HUDEP-2 (cell line): Measurements from ENCODE around the gene FBL.
A peak's percentile ranks its signal among the peaks of the same experiment; 100 is the strongest.

ENCODE experiments used
- DNase-seq, 76 experiments: peaks; one replicate each; lab custom pipeline; 2025; ENCODE audit not compliant: unreplicated experiment in 76 of 76; lab: John Stamatoyannopoulos, UW

FBL gene

GRCh38 chr19:39843919-39844793 is 2.0 kb downstream of the FBL start:
- DNase-seq: peak in 29 of 76 experiments; percentile 11 to 62 (median 39)

DNA sequence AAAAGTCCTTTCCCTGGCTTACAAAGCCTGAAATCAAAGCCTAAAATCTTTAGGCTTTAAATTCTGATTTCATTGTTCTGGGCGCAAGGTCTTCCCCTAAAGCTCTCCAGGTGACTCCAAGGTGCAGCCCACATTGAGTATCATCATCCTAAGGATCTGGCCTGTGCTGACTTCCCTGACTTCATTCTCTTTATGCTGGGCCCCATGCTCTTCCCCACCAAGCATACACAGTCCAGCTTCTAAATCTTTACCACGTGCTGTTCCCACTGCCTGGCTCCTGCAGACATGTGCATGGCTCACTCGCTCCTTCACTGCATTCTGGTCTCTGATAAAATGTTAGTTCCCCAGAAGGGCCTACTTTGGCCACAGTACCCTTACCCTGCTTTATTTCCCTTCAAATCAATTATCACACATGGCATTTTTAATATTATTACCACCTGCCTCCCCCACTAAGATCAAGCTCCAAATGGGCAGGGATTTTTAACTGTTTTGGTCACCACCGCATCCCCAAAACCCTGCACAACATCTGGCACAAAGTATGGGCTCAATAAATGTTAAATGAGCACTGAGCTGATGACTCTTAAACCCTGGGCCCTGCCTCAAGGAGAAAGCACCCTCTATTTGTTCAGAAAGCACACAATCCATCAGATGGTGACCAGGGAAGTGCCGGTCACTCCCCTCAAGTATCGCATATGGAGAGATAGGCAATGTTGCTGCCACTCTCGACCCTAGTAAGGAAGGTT is 3.3 kb downstream of the FBL start:
- peak in 1 of 76 experiments; percentile 23 for DNase-seq

GRCh38 chr19:39841041-39841440 is 5.1 kb downstream of the FBL start:
- no peak for DNase-seq

DNA sequence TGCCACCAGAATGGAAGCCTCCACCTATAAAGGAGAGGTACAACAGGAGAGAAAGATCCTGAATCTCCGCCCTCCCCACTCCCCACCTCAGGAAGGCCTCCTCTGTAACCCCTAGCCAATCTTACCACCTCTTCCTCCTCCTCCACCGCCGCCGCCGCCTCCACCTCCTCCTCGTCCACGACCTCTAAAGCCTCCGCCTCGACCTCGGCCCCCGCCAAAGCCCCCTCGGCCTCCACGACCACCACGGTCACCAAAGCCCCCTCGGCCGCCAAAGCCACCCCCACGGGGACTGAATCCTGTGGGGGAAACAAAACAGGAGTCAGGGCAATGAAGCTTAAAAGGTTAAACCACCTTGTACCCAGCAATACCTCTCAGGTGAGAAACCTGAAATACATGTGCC is 5.7 kb downstream of the FBL start:
- DNase-seq: no peak

DNA sequence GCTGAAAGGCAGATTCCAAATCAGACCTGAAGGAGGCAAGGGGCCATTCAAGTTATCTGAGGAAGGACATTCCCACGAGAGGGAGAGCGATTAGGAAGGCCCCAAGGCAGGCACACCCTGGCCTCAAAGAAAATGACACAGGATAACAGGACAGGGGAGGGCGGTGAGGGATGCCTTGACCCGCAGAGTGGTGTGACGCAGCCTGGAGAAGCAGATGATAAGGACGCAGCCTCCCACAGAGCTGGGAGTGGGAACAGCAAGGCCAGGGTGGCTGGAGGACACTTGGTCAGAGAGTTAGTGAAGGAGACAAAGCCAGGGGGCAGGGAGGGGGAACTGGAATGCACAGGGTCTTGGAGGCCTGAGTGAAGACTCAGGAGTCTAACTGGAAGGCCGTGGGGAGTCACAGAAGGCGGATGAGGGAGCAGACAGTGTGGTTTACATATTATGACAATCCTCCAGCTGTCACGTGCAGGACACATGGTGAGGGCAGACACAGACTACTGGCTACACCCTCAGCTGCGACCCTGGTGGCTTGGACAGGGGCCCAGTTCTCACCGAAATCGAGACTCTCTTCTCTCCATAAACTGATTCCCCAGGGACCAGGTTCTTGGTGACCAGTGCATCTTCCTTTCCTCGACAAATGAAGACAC is 6.4 kb downstream of the FBL start:
- DNase-seq: peak in 41 of 76 experiments; percentile 11 to 81 (median 48)

DNA sequence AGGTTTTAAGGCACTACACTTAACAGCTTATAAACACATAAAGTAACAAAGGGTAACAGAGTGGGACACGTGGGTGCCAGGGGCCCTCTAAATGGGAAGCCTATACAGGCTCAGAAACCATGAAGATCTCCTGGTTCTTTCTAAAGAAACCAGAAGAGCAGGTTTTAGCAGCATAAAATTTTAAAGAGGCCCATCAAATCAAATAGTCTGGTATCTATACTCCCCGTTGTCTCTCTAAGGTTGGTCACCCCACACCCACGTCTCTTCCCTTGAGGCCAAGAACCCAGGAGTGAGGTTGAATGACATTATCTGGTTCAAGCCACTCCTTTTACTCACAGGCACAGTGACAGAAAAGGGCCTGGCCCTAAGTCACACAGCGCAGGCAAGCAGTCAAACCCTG is 7.6 kb downstream of the FBL start:
- DNase-seq: peak in 35 of 76 experiments; percentile 12 to 80 (median 34)

- DNase-seq: no peak
Observed at GRCh38 chr19:39837978-39838377, 8.2 kb downstream of the FBL start.

- no peak for DNase-seq
Observed at GRCh38 chr19:39834287-39834841, 11.8 kb downstream of the FBL start.

DNA sequence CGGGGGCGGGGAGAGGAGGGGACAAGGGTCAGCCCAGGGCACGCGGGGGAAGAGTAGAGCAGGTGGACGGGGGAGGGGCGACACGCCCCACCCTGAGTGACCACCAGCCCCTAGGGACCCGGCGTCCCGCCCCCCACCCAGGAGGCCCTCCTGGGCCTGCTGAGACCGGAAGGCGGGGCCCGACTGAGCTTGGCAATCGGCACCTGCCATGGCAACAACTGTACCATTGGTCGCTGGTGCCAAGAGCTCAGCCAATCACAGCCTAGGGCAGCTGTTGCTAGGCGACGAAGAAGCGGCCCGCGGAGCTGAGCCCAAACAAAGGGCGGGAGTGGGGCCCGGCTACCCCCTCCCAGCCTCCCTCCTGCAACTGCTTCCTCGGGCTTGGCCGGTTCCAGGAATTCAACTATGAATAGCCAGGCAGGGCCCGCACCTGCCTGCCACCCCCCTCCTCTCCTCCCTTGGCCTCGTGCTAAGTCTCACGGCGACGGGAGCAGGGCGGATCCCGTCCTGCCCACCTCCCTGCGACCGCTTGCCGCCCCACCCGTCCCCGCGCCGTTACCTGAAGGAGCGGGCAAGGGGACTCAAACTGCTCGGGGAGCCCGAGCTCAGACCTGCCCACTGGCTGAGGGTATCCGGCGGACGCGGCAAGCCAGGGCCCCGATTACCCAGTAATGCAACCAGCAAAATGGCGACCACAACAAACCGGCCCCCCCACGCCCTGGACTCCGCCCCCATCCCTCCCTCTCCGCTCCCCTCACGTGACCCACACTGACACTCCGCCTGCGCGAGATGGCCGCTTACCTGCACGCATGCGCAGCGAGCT is 12.5 kb downstream of the FBL start, which contains the start of gene DYRK1B:
TSS of gene DYRK1B (minus strand) at position 699 of the 823 bp plus-strand sequence. CDS start 2,295 bp downstream, outside the sequence.
- DNase-seq: peak; percentile 57 to 99 (median 97)

- DNase-seq: no peak
Observed at GRCh38 chr19:39833160-39833463, 13.1 kb downstream of the FBL start.

DNA sequence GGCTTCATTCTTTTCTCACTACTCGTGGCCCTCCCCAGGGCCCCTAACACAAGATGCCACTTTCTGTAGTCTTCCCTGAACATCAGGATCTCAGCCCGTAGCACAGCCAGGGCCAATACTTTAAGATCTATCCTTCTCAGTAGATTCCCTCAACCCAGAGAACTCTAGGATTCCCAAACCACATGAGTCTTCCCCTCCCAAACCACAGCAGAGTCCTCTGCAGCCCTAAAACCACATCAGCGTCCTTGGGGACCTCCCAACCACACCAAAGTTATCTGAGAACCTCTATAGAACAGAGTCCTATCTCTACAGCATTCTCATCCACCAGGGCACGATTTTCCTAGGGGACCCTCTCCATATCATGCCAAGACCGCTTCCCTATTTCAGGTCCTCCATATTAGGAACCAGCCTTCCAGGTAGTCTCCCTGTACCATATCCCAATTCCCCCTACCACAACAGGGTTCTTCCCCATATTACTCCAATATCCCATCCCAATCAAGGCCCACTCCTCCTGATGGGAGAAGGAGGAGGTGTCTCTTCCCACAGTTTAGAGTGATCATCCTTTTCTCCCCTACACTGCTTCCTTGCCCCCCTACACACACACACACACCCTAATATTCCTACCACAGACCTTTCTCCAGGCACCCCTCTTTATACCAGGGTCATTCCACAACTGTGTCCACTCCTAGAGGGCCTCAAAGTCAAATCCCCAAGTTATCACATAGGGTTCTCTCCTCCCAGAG is 13.7 kb downstream of the FBL start:
- DNase-seq: peak in 1 of 76 experiments; percentile 9

DNA sequence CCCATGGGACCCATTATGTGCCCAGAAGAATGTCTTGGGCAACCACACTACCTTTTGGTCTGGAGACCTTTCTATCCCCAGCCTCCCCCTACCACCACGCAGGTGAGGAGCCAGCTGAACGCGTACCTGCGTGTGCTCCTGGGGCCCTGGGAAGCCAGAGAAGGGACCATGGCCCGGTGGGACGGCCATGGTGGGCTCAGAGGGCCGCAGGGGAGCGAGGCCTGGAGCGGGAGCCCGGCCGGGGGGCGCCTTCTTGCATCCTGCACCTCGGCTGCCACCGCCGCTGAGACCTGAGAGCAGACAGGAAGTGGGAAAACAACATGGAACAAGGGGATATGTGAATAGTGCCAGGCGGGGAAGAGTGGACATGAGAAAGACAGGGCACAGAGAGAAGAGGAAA is 14.5 kb downstream of the FBL start:
- no peak for DNase-seq

- DNase-seq: no peak
Observed at GRCh38 chr19:39830847-39831246, 15.3 kb downstream of the FBL start.

- no peak for DNase-seq
Observed at GRCh38 chr19:39830406-39830805, 15.8 kb downstream of the FBL start.

DNA sequence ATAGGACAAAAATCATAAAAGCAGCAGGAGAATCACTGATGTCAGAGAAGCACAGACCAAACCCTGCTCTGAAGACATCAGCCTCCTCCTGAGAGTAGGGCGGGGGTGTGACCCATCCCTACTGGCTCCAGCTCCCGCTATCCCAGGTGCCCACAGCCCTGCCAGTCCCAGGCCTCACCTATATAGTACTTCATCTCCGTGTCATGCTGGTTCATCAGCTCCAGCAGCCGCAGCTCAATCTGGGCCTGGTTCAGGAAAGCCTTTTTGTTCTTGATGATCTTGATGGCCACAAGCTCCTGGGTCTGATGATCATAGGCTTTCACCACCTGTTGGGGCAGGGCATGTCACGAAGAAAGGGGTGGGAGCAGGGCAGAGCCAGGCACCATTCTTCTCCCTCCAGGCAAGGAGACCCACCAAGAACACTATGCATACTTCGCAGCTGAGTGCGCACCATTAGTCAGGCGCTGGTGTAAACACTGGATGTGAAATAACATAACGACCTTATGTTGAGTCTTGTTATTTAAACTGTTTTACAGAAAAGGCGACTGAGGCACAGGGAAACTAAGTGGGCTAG is 16.4 kb downstream of the FBL start:
- no peak for DNase-seq

GRCh38 chr19:39828654-39829032 is 17.5 kb downstream of the FBL start:
- no peak for DNase-seq

DNA sequence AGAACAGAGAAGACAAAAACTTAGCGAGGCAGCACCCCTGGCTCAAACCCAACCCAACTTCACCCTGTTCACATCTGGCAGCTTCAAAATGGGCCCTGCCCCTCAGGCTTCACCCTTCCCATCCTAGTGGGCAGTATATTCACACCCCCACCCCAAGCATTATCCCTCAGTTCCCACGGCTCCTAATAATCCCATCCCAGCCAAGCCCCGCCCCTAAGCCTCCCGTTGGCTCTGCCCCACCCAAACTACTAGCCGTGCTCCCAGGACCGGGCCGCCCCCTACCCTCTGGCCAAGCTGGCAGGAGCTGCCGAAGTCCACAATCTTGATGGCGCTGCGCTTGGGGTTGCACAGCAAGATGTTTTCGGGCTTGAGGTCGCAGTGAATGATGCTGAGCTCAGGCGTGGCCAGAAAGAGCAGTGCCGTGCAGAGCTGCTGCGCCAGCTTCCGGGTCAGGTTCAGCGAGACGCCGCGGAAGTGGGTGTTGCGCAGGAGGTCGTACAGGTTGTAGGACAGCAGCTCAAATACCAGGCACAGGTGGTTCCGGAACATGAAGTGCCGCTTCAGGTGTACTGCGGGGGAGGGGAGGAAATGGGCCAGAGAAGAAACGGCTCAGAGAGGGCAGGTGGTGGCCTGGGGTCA is 18.0 kb downstream of the FBL start:
- DNase-seq: no peak

DNA sequence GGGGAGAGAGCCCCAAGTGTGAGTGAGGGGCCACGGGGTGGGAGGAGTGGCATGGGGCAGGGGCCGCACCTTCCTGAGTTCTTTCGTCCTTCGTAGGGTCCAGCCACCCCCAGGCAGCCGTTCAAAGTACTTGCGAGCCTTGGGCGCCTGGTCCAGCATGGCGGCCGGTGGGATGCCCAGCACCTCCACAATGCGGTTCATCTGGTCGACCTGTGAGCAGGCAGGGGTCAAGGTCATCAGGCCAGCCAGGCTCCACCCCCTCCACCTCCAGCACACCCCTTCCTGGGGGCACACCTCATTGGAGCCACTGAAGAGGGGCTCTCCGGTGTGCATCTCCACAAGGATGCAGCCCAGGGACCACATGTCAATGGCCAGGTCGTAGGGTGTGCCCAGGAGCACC is 19.0 kb downstream of the FBL start:
- no peak for DNase-seq
